Breast epithelium (tissue), 3 donors: ENCODE data around the gene TRIM56.

Experiments used
- POLR2A ChIP-seq: fragments of 450-650 bp; IDR thresholded peaks from one replicate; pipeline ENCODE4 v1.6.1; 2016; ENCODE audit warnings: antibody characterized with exemption, mild to moderate bottlenecking, moderate library complexity
- POLR2AphosphoS5 ChIP-seq, 3 donors: sonication (generic); formaldehyde crosslinking; IDR thresholded peaks; one replicate each; pipeline ENCODE4 v1.6.1; 2017; ENCODE audit warnings: antibody characterized with exemption in 3 of 3
- TF ChIP-seq, protein P1 (sequence below), 3 donors: fragments of 450-650 bp; IDR thresholded peaks; one replicate each; pipeline ENCODE4 v1.5.1; 2016 to 2017; ENCODE audit warnings: antibody characterized with exemption in 3 of 3, mild to moderate bottlenecking in 3 of 3, moderate library complexity in 3 of 3

DNA sequence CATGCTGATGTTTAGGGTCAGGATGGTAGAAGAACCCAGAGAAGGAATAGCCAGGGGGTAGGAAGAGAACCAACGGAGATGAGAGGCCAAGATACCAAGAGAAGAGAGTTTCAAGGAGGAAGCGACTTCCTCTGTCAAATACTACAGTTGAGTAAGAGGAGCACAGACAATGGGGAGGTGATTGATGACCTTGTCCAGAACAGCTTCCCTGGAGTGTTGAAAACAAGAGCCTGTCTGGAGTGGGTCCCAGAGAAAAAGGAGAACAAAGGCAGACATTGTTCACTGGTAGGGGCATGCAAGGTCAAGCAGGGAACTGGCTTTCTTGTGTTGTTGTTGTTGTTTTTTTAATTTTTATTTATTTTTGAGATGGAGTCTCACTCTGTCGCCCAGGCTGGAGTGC lies 9.6 kb upstream of the TRIM56 start:
- TF ChIP-seq, protein P1, sequence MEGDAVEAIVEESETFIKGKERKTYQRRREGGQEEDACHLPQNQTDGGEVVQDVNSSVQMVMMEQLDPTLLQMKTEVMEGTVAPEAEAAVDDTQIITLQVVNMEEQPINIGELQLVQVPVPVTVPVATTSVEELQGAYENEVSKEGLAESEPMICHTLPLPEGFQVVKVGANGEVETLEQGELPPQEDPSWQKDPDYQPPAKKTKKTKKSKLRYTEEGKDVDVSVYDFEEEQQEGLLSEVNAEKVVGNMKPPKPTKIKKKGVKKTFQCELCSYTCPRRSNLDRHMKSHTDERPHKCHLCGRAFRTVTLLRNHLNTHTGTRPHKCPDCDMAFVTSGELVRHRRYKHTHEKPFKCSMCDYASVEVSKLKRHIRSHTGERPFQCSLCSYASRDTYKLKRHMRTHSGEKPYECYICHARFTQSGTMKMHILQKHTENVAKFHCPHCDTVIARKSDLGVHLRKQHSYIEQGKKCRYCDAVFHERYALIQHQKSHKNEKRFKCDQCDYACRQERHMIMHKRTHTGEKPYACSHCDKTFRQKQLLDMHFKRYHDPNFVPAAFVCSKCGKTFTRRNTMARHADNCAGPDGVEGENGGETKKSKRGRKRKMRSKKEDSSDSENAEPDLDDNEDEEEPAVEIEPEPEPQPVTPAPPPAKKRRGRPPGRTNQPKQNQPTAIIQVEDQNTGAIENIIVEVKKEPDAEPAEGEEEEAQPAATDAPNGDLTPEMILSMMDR (IDR thresholded peaks at IDR 0.05) = no peak
- TF ChIP-seq POLR2A (no peak), POLR2AphosphoS5 (IDR thresholded peaks at IDR 0.05) (no peak)
